K562 (cell line): Measurements from ENCODE around the gene ARHGAP4. TPM values are rescaled to one million over a fixed set of nuclear protein-coding genes. Genes with fewer than 3 reads are reported as not detected.
A peak's percentile ranks its signal among the peaks of the same experiment; 100 is the strongest.

ENCODE experiments used
- ATF3 ChIP-seq, 2 experiments: fragments of 450-650 bp in 1 of 2; sonication (generic) in 1 of 2; formaldehyde crosslinking in 1 of 2; IDR thresholded peaks in 1 of 2; conservative IDR thresholded peaks in 1 of 2; 2 replicates each; pipeline versions ENCODE4 v1.6.1 to v1.8.1; 2016 to 2023; ENCODE audit warnings: mild to moderate bottlenecking in 2 of 2, moderate library complexity in 2 of 2, inconsistent platforms in 1 of 2, missing genetic modification reagents in 1 of 2
- CC2D1A ChIP-seq: fragments of 450-650 bp; IDR thresholded peaks from 2 replicates; pipeline ENCODE4 v1.6.1; 2017; ENCODE audit warnings: mild to moderate bottlenecking
- CTCF ChIP-seq, 3 experiments: IDR thresholded peaks in 2 of 3; conservative IDR thresholded peaks in 1 of 3; 2 replicates each; pipeline ENCODE4 v1.5.1; 2011 to 2012; ENCODE audit warnings: low read length in 3 of 3, mild to moderate bottlenecking in 3 of 3, control low read depth in 2 of 3, improper control_type of control experiment in 1 of 3, inconsistent platforms in 1 of 3, low read depth in 1 of 3, mixed read lengths in 1 of 3, moderate library complexity in 1 of 3; ENCODE audit not compliant: insufficient read depth in 2 of 3
- HMBOX1 ChIP-seq: sonication (generic); IDR thresholded peaks from 2 replicates; pipeline ENCODE4 v1.6.1; 2016
- JUND ChIP-seq, 2 experiments: IDR thresholded peaks; 2 replicates in 1 of 2; 3 replicates in 1 of 2; pipeline ENCODE4 v1.6.1; 2011; ENCODE audit warnings: borderline replicate concordance in 2 of 2, low read depth in 2 of 2, low read length in 2 of 2, improper control_type of control experiment in 1 of 2, missing biosample characterization in 1 of 2, missing genetic modification characterization in 1 of 2, missing genetic modification reagents in 1 of 2
- KLF1 ChIP-seq: fragments of 450-650 bp; IDR thresholded peaks from 2 replicates; pipeline ENCODE4 v1.6.1; 2016; ENCODE audit warnings: missing genetic modification characterization, missing compliant biosample characterization
- MAFK ChIP-seq: IDR thresholded peaks from 2 replicates; pipeline ENCODE4 v1.6.1; 2011; ENCODE audit warnings: low read length, improper control_type of control experiment
- MYC ChIP-seq, 2 experiments: fragments of 250-450 bp in 1 of 2; sonication (Bioruptor Pico) in 1 of 2; IDR thresholded peaks; 2 replicates each; pipeline versions ENCODE4 v1.5.1 to v1.6.1; 2012 to 2021; ENCODE audit warnings: low read depth in 2 of 2, borderline replicate concordance in 1 of 2, improper control_type of control experiment in 1 of 2, low read length in 1 of 2, mild to moderate bottlenecking in 1 of 2, moderate library complexity in 1 of 2
- POLR2AphosphoS2 ChIP-seq: IDR thresholded peaks from 2 replicates; pipeline ENCODE4 v1.6.1; 2012; ENCODE audit warnings: low read length, improper control_type of control experiment
- TAF15 ChIP-seq: fragments of 200-400 bp; formaldehyde crosslinking; IDR thresholded peaks from 2 replicates; pipeline ENCODE4 v1.6.1; 2017; ENCODE audit warnings: mild to moderate bottlenecking, low read depth, low read length, moderate library complexity
- ZBTB11 ChIP-seq, 3 experiments: fragments of 200-800 bp in 1 of 3; fragments of 250-450 bp in 1 of 3; fragments of 450-650 bp in 1 of 3; sonication (Bioruptor Pico) in 1 of 3; sonication (Bioruptor generic) in 1 of 3; formaldehyde crosslinking in 1 of 3; IDR thresholded peaks; 2 replicates each; pipeline versions ENCODE4 v1.6.1 to v1.8.0; 2016 to 2022; ENCODE audit warnings: mild to moderate bottlenecking in 2 of 3, missing genetic modification characterization in 2 of 3, missing compliant biosample characterization in 1 of 3, moderate library complexity in 1 of 3
- ZFP1 ChIP-seq: fragments of 450-650 bp; formaldehyde crosslinking; IDR thresholded peaks from 2 replicates; pipeline ENCODE4 v1.4.0; 2020; ENCODE audit warnings: mild to moderate bottlenecking, mixed read lengths
- ZNF639 ChIP-seq, 2 experiments: fragments of 200-800 bp in 1 of 2; sonication (Bioruptor generic) in 1 of 2; sonication (generic) in 1 of 2; formaldehyde crosslinking in 1 of 2; IDR thresholded peaks in 1 of 2; conservative IDR thresholded peaks in 1 of 2; 2 replicates each; pipeline versions ENCODE4 v1.5.0 to v1.6.1; 2016 to 2020; ENCODE audit warnings: missing compliant biosample characterization in 1 of 2, missing genetic modification characterization in 1 of 2, missing genetic modification reagents in 1 of 2
- polyA plus RNA-seq, 8 experiments: library from polyadenylated mRNA; depleted of rRNA in 4 of 8; stranded (reverse) in 5 of 8; unstranded in 3 of 8; fragments of >200 nt; fragmentation: Nextera tagmentation in 2 of 8; fragmentation: Illumina TruSeq in 1 of 8; extraction: Ambion mirVana in 2 of 8; extraction: Trizol in 1 of 8; gene quantifications; 2 replicates each; pipeline versions ENCODE4 v1.2.1 to v1.2.3, GENCODE V29; 2011 to 2014; ENCODE audit warnings: inconsistent platforms in 1 of 8, missing spikeins in 1 of 8
- total RNA-seq, 7 experiments: library from RNA; depleted of rRNA in 6 of 7; stranded (reverse); fragments of >200 nt in 6 of 7; fragmentation: Illumina TruSeq in 2 of 7; extraction: Trizol in 2 of 7; gene quantifications; 2 replicates each; pipeline versions ENCODE4 v1.2.1 to v1.2.3, GENCODE V29; 2011 to 2021; ENCODE audit warnings: low replicate concordance in 1 of 7

Gene ARHGAP4
- total and polyA plus RNA-seq, 9 of the 15 experiments (the other 6 are each of a cell fraction or from before 2014, with no cell fraction given), result 0.30 to 81.8 (median 13.5) TPM

- TF ChIP-seq JUND (IDR thresholded peaks at IDR 0.05; ENCODE audit: borderline replicate concordance, low read depth, low read length) (no peak), JUND (tag; IDR thresholded peaks at IDR 0.05; ENCODE audit: borderline replicate concordance, low read depth, low read length) (no peak; the same call in 2 of the 3 replicates), ZBTB11 (CRISPR knock-in tag; IDR thresholded peaks at IDR 0.05) (0 out of 6 replicates have a peak, but pooled peaks of 1 of the 3 experiments have one; percentile 39), ZFP1 (CRISPR knock-in tag) (no peak), CC2D1A (0 out of 2 replicates have a peak, but pooled peaks have one; percentile 30), KLF1 (tag) (0 out of 2 replicates have a peak, but pooled peaks have one; percentile 54), MAFK (peak; percentile 20; the same call in 1 of the 2 replicates), HMBOX1 (no peak), CTCF (IDR thresholded peaks at IDR 0.05 in 2 of 3, conservative IDR thresholded peaks at IDR 0.05 in 1 of 3; ENCODE audit: insufficient read depth in 2 of 3, low read depth in 1 of 3, low read length in 3 of 3) (peak; percentile 79 to 88 (median 84)), TAF15 (no peak), MYC (IDR thresholded peaks at IDR 0.05; ENCODE audit: low read depth, low read length) (no peak), MYC (CRISPR knock-in tag; IDR thresholded peaks at IDR 0.05; ENCODE audit: borderline replicate concordance, low read depth) (no peak), POLR2AphosphoS2 (no peak; the same call in 1 of the 2 replicates), ATF3 (IDR thresholded peaks at IDR 0.05) (no peak), ATF3 (CRISPR knock-in tag; conservative IDR thresholded peaks at IDR 0.05) (no peak), ZNF639 (CRISPR knock-in tag; conservative IDR thresholded peaks at IDR 0.05 in 1 of 2, IDR thresholded peaks at IDR 0.05 in 1 of 2) (0 out of 4 replicates have a peak, but pooled peaks of 1 of the 2 experiments have one; percentile 39)
Measured at GRCh38 chrX:153953342-153953830, 27.3 kb upstream of the ARHGAP4 start (continued).
